Panc1 (cell line): ENCODE data around the gene FHL5. TPM values are rescaled to one million over a fixed set of nuclear protein-coding genes. Genes with fewer than 3 reads are reported as not detected.

Source experiments
- ATAC-seq: fragments of 200-7000 bp; cut with Tn5 transposase; 2 replicates; pipeline ENCODE4 v1.9.1; 2020; ENCODE audit warnings: mild to moderate bottlenecking, moderate library complexity
- BruUV-seq: library from RNA; stranded (reverse); fragments of 400-500 nt; replicated peaks from 2 replicates; lab custom pipeline; 2021; lab: Mats Ljungman, UMichigan
- CTCF ChIA-PET: fragments of 300-600 bp; sonication (Branson Sonifier 250); formaldehyde crosslinking; loops from one replicate; lab custom pipeline; 2022; ENCODE audit warnings: antibody characterized with exemption; lab: Charles Lee
- POLR2A ChIA-PET: fragments of 300-600 bp; sonication (Branson Sonifier 250); formaldehyde crosslinking; loops from one replicate; lab custom pipeline; 2022; ENCODE audit warnings: antibody characterized with exemption; lab: Charles Lee
- DNase-seq: peaks from one replicate; pipeline ENCODE4 v3.0.0-alpha.2; 2010; ENCODE audit warnings: low read depth, low spot score
- H3K27ac ChIP-seq: 2 replicates; pipeline ENCODE4 v1.5.1; 2011; ENCODE audit warnings: mild to moderate bottlenecking, low read length, inconsistent platforms
- H3K27me3 ChIP-seq: fragments of 200-500 bp; sonication (Bioruptor generic); 2 replicates; pipeline ENCODE4 v1.6.0; 2014; ENCODE audit warnings: low read length, inconsistent platforms; ENCODE audit not compliant: control insufficient read depth, insufficient read depth
- H3K36me3 ChIP-seq: fragments of 200-500 bp; sonication (Bioruptor generic); 2 replicates; pipeline ENCODE4 v1.5.1; 2014; ENCODE audit warnings: inconsistent platforms, mild to moderate bottlenecking, low read length, moderate library complexity; ENCODE audit not compliant: control insufficient read depth, insufficient read depth
- H3K4me1 ChIP-seq: 2 replicates; pipeline ENCODE4 v1.5.1; 2011; ENCODE audit warnings: inconsistent platforms, mild to moderate bottlenecking, low read length, moderate library complexity; ENCODE audit not compliant: control insufficient read depth, insufficient read depth
- H3K4me3 ChIP-seq, 2 experiments: 2 replicates each; pipeline ENCODE4 v1.5.1; 2011 to 2012; ENCODE audit warnings: low read depth in 2 of 2, low read length in 2 of 2, mild to moderate bottlenecking in 2 of 2, inconsistent platforms in 1 of 2, moderate library complexity in 1 of 2
- H3K9me3 ChIP-seq: fragments of 200-500 bp; sonication (Bioruptor generic); 2 replicates; pipeline ENCODE4 v1.5.1; 2014; ENCODE audit warnings: low read depth, mild to moderate bottlenecking, inconsistent platforms, low read length, moderate library complexity; ENCODE audit not compliant: control insufficient read depth, insufficient read depth
- POLR2AphosphoS5 ChIP-seq: IDR thresholded peaks from 2 replicates; pipeline ENCODE4 v1.6.1; 2012; ENCODE audit warnings: mild to moderate bottlenecking, low read depth, low read length, moderate library complexity
- SIN3A ChIP-seq: IDR thresholded peaks from 2 replicates; pipeline ENCODE4 v1.6.1; 2012; ENCODE audit warnings: low read depth, mild to moderate bottlenecking, low read length, moderate library complexity, borderline replicate concordance; ENCODE audit not compliant: insufficient read depth
- TCF7L2 ChIP-seq: IDR thresholded peaks from 2 replicates; pipeline ENCODE4 v1.6.1; 2011; ENCODE audit warnings: mild to moderate bottlenecking, low read depth, low read length, inconsistent platforms
- in situ Hi-C: cut with HindIII; loops from 2 replicates; pipeline ENCODE4 v1.10.0; 2016; ENCODE audit warnings: low sequenced_read_pairs, low pct_unique_long_range_greater_than_20kb
- intact Hi-C: fragments of 100-400 bp; cut with micrococcal nuclease; formaldehyde crosslinking; loops from one replicate; pipeline ENCODE4 v1.10.0; 2022; ENCODE audit not compliant: unreplicated experiment
- total RNA-seq: library from RNA; stranded (reverse); gene quantifications from one replicate; pipeline ENCODE4 v1.2.1, GENCODE V29; 2021; ENCODE audit not compliant: unreplicated experiment
- TF ChIP-seq, protein P1 (sequence below), 2 experiments: IDR thresholded peaks; 2 replicates each; pipeline ENCODE4 v1.6.1; 2011 to 2012; ENCODE audit warnings: low read depth in 2 of 2, control low read depth in 1 of 2, low read length in 1 of 2, mild to moderate bottlenecking in 1 of 2, moderate library complexity in 1 of 2; ENCODE audit not compliant: insufficient read depth in 1 of 2
- TF ChIP-seq, protein P2 (sequence below): fragments of 450-650 bp; IDR thresholded peaks from 2 replicates; pipeline ENCODE4 v1.5.1; 2017; ENCODE audit warnings: mild to moderate bottlenecking

Gene FHL5
- total RNA-seq, 1 experiment from 2014 or later = not detected

DNA sequence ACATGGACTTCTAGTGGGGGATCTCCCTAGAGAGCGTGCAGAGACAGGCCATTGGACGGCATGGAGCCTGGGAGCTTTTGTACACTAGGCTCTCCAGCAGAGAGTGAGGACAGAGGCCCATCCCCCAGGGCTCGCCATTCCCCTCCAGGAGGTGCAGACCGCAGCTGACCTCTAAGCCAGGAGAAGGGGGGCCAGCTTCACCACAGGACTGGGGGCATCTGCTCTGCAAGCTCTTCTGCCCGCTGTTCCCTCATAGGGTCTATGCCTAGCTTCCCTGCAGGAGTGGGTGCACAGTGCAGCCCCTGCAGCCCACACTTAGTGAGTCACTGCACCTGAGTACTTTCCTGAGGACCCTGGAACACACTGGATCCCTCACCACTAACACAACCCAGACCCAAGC is 94.4 kb downstream of the FHL5 start:
- DNase-seq (no peak), ATAC-seq (no peak)
- no TSS peak for BruUV-seq
- POLR2A ChIA-PET = no interaction called here
- intact Hi-C loops = no loop called here
- Histone ChIP-seq H3K4me1 (no peaks in the 10 kb centered on the region), H3K36me3 (no peaks in the 10 kb centered on the region), H3K9me3 (no peaks in the 10 kb centered on the region), H3K27me3 (no peaks in the 10 kb centered on the region), H3K4me3 (no peak overlapping the region), H3K27ac (no peak overlapping the region)
- TF ChIP-seq TCF7L2 (no peak), POLR2AphosphoS5 (no peak), SIN3A (no peak)
- TF ChIP-seq, protein P1, sequence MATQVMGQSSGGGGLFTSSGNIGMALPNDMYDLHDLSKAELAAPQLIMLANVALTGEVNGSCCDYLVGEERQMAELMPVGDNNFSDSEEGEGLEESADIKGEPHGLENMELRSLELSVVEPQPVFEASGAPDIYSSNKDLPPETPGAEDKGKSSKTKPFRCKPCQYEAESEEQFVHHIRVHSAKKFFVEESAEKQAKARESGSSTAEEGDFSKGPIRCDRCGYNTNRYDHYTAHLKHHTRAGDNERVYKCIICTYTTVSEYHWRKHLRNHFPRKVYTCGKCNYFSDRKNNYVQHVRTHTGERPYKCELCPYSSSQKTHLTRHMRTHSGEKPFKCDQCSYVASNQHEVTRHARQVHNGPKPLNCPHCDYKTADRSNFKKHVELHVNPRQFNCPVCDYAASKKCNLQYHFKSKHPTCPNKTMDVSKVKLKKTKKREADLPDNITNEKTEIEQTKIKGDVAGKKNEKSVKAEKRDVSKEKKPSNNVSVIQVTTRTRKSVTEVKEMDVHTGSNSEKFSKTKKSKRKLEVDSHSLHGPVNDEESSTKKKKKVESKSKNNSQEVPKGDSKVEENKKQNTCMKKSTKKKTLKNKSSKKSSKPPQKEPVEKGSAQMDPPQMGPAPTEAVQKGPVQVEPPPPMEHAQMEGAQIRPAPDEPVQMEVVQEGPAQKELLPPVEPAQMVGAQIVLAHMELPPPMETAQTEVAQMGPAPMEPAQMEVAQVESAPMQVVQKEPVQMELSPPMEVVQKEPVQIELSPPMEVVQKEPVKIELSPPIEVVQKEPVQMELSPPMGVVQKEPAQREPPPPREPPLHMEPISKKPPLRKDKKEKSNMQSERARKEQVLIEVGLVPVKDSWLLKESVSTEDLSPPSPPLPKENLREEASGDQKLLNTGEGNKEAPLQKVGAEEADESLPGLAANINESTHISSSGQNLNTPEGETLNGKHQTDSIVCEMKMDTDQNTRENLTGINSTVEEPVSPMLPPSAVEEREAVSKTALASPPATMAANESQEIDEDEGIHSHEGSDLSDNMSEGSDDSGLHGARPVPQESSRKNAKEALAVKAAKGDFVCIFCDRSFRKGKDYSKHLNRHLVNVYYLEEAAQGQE (IDR thresholded peaks at IDR 0.05; ENCODE audit: insufficient read depth in 1 of 2, low read depth in 2 of 2, low read length in 1 of 2) = no peak
- TF ChIP-seq, protein P2, sequence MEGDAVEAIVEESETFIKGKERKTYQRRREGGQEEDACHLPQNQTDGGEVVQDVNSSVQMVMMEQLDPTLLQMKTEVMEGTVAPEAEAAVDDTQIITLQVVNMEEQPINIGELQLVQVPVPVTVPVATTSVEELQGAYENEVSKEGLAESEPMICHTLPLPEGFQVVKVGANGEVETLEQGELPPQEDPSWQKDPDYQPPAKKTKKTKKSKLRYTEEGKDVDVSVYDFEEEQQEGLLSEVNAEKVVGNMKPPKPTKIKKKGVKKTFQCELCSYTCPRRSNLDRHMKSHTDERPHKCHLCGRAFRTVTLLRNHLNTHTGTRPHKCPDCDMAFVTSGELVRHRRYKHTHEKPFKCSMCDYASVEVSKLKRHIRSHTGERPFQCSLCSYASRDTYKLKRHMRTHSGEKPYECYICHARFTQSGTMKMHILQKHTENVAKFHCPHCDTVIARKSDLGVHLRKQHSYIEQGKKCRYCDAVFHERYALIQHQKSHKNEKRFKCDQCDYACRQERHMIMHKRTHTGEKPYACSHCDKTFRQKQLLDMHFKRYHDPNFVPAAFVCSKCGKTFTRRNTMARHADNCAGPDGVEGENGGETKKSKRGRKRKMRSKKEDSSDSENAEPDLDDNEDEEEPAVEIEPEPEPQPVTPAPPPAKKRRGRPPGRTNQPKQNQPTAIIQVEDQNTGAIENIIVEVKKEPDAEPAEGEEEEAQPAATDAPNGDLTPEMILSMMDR = no peak
- in situ Hi-C loops = no loop called here
- CTCF ChIA-PET = no interaction called here

DNA sequence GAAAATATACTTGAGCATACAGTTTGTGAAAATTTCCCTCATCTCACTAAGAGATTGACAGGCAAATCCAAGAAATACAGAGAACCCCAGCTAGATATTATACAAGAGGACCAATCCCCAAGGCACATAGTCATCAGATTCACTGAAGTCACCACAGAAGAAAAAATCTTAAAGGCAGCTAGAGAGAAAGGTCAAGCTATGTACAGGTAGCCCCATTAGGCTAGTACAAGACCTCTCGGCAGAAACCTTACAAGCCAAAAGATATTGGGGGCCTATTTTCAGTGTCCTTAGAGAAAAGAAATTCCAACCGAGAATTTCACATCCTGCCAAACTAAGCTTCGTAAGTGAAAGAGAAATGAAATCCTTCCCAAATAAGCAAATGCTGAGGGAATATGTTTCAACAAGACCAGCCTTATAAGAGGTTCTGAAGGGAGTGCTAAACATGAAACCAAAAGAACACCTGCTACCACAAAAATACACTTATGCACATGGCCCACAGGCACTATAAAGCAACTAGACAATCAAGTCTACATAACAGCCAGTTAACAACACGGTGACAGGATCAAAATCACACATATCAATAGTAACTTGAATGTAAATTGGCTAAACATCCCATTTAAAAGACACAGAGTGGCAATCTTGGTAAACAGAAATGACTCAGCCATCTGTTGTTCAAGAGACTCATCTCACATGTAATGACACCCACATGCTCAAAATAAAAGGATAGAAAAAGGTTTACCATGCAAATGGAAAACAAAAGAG is 96.3 kb downstream of the FHL5 start:
- TF ChIP-seq SIN3A = no peak
- TF ChIP-seq, protein P1 (IDR thresholded peaks at IDR 0.05; ENCODE audit: insufficient read depth in 1 of 2, low read depth in 2 of 2, low read length in 1 of 2) = no peak
- TF ChIP-seq POLR2AphosphoS5 = no peak
- no peak for ATAC-seq
- CTCF ChIA-PET = no interaction called here
- Histone ChIP-seq H3K4me3 (no peak overlapping the region), H3K27me3 (no peaks in the 10 kb centered on the region), H3K27ac (no peak overlapping the region), H3K36me3 (no peaks in the 10 kb centered on the region), H3K4me1 (no peaks in the 10 kb centered on the region), H3K9me3 (no peaks in the 10 kb centered on the region)
- no peak for DNase-seq
- in situ Hi-C loops = no loop called here
- BruUV-seq = no TSS peak
- intact Hi-C loops = no loop called here
- POLR2A ChIA-PET = no interaction called here

Other genes with a start within 250 kb of the FHL5 start
- 13.7 TPM for gene UFL1, start 41.3 kb upstream of the FHL5 start, total RNA-seq